ENCODE data around the gene NOXRED1.
"Not testable (repeated sequence)": the region's sequence is repeated elsewhere in the genome, so short reads cannot be mapped to it uniquely, and the experiment has no call there.

GRCh38 chr14:77415403-77416030 lies 7.8 kb downstream of the NOXRED1 start:
- not testable (repeated sequence) for TF ChIP-seq CTCF (IDR thresholded peaks at IDR 0.05; ENCODE audit: low read depth, low read length); POLR2A (IDR thresholded peaks at IDR 0.05; ENCODE audit: extremely low read depth, insufficient read length); MAX (IDR thresholded peaks at IDR 0.05; ENCODE audit: low read depth, low read length); MYC (IDR thresholded peaks at IDR 0.05; ENCODE audit: low read depth, low read length)
